HG02763 (cell line): Measurements from ENCODE around the gene AGO4.

Experiments used
- ATAC-seq: cut with Tn5 transposase; IDR thresholded peaks from one replicate; pipeline ENCODE4 v1.9.1; 2021; ENCODE audit warnings: mild to moderate bottlenecking, moderate library complexity; ENCODE audit not compliant: unreplicated experiment

The AGO4 gene

DNA sequence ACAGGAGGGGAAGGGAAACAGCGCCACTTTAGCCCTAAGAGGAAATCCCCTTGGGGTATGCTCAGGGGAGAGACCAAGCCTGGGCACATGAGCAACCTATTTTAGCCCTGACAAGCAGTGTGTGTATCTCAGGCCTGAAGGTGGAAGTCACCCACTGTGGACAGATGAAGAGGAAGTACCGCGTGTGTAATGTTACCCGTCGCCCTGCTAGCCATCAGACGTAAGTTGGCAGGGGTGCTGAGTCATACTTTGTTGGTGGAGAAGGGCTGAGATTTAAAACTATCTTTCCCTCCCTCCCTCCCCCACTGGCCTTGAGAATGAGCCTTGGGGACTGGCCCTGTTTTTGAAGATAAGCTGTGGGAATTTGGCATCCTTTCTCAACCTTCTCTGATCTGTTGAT lies 86.4 kb downstream of the AGO4 start:
- ATAC-seq: no peak

DNA sequence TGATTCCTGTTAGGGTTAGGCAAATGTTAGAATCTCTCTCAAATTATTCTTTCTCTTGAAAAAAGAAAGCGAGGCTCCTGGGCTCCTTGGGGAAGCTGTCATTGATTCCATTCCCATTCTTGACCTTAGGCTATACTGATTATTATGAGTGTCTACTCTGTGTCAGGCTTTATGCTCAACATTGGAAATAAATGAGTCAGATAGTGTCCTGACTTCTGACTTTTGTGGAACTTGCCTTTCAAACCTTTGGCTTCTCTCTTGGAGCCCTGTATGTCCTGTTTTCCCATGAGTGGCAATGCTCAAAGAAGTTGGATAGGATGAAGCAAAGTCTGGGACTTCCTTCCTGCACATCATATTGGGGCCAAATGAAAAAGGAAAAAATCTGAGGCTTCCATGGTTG lies 86.8 kb downstream of the AGO4 start:
- ATAC-seq: no peak

- ATAC-seq: no peak
Observed at GRCh38 chr1:35899941-35900340, 92.1 kb downstream of the AGO4 start.

GRCh38 chr1:35901235-35901634 lies 93.4 kb downstream of the AGO4 start:
- ATAC-seq: no peak

GRCh38 chr1:35902671-35903070 lies 94.9 kb downstream of the AGO4 start:
- no peak for ATAC-seq
